NCI-H2107 (cell line): ENCODE results near the gene PCDHGA6.
"Not testable (repeated sequence)": the region's sequence is repeated elsewhere in the genome, so short reads cannot be mapped to it uniquely, and the experiment has no call there.

ENCODE experiments used
- DNase-seq: peaks from one replicate; lab custom pipeline; 2025; lab: John Stamatoyannopoulos, UW

The PCDHGA6 gene

DNA sequence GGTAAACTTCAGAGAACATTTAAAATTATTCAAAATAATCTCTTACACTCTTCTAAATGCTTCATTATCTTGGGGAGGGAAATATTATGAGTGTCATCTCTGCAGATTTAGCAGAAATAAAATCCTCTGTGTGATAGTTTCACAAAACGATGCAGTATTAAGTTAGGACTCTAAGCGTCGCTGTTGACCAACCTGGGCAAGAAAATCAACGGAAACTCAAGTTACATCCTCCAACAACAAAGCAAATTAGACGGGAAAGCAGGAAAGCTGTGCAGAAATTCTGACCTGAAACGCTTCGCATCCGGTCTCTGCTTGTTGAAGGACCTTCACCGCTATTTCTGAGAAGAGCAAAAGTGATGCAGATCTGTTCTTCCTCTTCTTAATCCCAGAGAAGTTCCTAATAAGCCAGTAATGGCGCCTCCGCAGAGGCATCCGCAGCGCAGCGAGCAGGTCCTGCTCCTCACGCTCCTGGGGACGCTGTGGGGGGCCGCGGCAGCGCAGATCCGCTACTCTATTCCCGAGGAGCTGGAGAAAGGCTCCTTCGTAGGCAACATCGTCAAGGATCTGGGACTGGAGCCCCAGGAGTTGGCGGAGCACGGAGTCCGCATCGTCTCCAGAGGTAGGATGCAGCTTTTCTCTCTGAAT, at the start of gene PCDHGA6:
Gene PCDHGA6, plus strand, starts transcription at position 219 of the 645 bp plus-strand sequence. Its CDS starts 193 bp downstream, at position 412.
- DNase-seq, result no peak

DNA sequence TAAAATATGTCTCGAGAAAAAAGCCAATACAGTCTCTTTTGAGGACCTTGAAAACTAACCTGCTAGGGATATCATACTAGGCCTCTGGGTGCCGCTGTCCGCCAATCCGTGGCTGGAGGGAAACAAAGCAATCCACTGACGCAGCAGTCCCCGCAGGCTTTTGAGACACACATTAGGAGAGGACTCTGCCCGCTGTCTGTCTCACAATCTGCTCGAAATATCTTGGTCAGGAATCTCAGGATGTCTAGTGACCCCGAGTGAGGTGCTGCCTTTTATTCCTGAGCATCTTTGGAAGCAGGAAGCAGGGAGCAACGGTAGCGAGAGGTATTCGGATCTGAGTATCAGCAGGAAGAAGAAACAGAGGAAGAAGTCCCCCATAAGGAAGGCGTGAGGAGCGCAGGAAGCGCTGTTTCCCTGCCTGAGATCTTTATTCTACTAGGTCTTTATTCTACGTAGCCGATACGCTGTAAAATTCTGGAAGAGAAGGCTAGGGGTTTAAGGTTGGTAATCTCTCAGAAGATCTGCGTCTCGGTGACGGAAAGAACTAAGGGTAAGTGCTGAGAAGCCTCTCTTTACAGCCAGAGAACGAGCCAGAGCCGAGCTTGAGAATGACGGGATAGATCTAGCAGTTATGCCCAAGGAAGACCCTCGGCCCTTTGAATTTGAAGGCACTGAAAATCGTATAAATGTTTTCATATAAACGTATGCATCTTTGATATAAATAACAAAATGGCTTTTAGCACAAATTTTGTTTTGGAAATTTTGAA, 47.4 kb upstream of the PCDHGA6 start:
- DNase-seq, result no peak

DNA sequence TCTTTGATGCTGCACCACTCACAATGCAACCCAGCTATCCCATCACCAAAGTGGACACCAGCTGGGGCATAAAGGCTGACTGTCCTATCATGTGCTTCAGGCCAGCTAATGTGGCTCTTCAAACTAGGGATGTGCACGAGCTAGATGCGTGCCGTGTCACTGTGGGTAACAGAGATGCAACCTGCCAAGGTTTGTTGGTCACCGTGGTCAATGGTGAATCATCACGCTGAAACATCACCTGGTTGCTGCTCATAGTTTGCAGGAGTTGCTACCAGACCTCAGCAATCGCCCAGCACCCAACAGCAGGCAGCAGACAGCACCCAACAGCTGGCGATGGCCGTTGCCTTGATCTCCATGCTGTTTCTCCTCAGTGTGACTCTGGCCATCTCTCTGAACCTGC, 45.5 kb upstream of the PCDHGA6 start:
- DNase-seq, result no peak

- no peak for DNase-seq
These were observed 43.2 kb upstream of the PCDHGA6 start, which contains the start of gene PCDHGA1 for GRCh38 chr5:141330299-141331080. TSS of gene PCDHGA1 (plus strand) at chr5:141330514.

- DNase-seq, result not testable (repeated sequence)
These were observed 41.1 kb upstream of the PCDHGA6 start for GRCh38 chr5:141332571-141332970.

DNA sequence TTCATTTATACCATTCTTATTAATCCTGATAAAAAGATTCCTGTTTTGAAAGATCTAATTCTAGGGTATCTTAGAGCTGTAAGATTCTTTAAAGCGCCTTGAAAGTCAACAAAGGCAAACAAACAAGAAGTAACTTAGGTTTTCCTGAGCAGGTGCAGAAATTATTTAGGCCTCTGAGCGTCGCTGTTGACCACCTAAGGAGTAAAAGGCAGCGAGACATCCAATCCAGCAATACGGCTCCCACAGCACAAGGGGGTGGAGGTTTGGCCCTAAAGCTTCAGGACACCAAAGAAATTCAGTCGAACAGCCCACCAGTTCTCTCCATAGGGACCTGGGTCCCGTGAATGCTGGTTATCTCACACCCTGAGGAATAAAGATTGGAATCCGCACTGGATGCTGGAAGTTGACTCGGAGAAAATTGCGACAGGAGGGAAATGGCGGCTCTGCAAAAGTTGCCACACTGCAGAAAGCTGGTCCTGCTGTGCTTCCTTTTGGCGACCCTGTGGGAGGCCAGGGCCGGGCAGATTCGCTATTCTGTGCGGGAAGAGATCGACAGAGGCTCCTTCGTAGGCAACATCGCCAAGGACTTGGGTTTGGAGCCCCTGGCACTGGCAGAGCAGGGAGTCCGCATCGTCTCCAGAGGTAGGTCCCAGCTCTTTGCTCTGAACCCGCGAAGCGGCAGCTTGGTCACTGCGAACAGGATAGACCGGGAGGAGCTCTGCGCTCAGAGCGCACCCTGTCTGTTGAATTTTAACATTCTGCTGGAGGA, 35.0 kb upstream of the PCDHGA6 start, which contains the start of gene PCDHGA2:
Gene PCDHGA2, plus strand, starts transcription at position 223 of the 769 bp plus-strand sequence.
- no peak for DNase-seq

GRCh38 chr5:141340781-141341354, 32.8 kb upstream of the PCDHGA6 start:
- DNase-seq, result not testable (repeated sequence)

GRCh38 chr5:141342773-141343172, 30.9 kb upstream of the PCDHGA6 start:
- DNase-seq, result no peak

- DNase-seq, result no peak
These were observed 30.3 kb upstream of the PCDHGA6 start, which contains the start of gene PCDHGA3 for GRCh38 chr5:141343242-141343952. TSS of gene PCDHGA3 (plus strand) at chr5:141343829. CDS start at chr5:141344034, 205 bp downstream.

- no peak for DNase-seq
These were observed 29.7 kb upstream of the PCDHGA6 start for GRCh38 chr5:141343953-141344463.

DNA sequence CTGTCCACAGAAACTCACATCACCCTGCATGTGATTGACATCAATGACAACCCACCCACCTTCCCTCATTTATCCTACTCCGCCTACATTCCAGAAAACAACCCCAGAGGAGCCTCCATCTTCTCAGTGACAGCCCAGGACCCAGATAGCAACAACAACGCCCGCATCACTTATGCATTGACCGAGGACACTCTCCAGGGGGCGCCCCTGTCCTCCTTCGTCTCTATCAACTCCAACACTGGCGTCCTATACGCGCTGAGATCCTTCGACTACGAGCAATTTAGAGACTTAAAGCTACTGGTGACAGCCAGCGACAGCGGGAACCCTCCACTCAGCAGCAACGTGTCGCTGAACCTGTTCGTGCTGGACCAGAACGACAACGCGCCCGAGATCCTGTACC, 28.4 kb upstream of the PCDHGA6 start:
- no peak for DNase-seq

GRCh38 chr5:141346017-141346416, 27.7 kb upstream of the PCDHGA6 start:
- not testable (repeated sequence) for DNase-seq

DNA sequence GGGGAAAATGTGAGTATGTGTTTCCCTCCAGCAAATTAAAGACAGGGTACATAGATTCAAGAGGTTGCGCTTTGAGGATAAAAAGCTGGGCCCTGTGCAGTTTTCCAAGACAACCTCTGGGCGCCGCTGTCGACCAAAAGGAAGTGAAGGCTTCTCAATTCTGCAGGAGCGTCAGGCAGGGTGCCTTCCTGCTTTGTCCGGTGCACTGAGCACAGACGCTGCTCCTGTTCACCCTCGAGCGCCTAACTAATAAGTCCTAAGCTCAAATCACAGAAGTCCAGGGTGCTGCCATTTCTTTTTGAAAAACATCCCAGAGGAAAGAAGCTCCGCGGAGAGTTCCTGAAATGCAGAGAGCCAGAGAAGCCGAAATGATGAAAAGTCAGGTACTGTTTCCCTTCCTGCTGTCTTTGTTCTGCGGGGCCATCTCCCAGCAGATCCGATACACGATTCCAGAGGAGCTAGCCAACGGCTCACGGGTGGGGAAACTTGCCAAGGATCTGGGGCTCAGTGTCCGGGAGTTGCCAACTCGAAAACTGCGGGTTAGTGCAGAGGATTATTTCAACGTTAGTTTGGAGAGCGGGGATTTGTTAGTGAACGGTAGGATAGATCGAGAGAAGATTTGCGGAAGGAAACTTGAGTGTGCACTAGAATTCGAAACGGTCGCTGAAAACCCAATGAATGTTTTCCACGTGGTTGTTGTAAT, 23.6 kb upstream of the PCDHGA6 start, which contains the start of gene PCDHGB1:
Gene PCDHGB1, plus strand, starts transcription at position 183 of the 703 bp plus-strand sequence. Its CDS starts 162 bp downstream, at position 345.
- DNase-seq, result no peak

DNA sequence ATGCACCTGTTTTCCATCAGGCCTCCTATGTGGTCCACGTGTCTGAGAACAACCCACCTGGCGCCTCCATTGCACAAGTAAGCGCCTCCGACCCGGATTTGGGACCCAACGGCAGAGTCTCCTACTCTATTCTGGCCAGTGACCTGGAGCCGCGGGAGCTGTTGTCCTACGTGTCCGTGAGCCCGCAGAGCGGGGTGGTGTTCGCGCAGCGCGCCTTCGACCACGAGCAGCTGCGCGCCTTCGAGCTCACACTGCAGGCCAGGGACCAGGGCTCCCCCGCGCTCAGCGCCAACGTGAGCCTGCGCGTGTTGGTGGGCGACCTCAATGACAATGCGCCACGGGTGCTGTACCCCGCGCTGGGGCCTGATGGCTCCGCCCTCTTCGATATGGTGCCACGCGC, 22.1 kb upstream of the PCDHGA6 start:
- DNase-seq, result no peak

- DNase-seq, result no peak
These were observed 18.7 kb upstream of the PCDHGA6 start, which contains the start of gene PCDHGA4 for GRCh38 chr5:141354900-141355469. TSS of gene PCDHGA4 (plus strand) at chr5:141355021. CDS start at chr5:141355108, 87 bp downstream.

- no peak for DNase-seq
These were observed 18.1 kb upstream of the PCDHGA6 start for GRCh38 chr5:141355641-141356040.

GRCh38 chr5:141356133-141356532, 17.6 kb upstream of the PCDHGA6 start:
- no peak for DNase-seq

DNA sequence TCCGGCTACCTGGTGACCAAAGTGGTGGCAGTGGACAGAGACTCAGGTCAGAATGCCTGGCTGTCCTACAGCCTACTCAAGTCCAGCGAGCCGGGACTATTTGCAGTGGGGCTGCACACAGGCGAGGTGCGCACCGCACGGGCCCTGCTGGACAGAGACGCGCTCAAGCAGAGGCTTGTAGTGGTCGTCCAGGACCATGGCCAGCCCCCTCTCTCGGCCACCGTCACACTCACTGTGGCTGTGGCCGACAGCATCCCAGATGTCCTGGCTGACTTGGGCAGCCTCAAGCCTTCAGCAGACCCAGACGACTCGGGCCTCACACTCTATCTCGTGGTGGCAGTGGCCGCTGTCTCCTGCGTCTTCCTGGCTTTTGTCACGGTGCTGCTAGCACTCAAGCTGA, 16.7 kb upstream of the PCDHGA6 start:
- no peak for DNase-seq

GRCh38 chr5:141359790-141360426, 13.8 kb upstream of the PCDHGA6 start, which contains the start of gene PCDHGB2:
TSS of gene PCDHGB2 (plus strand) at chr5:141359994. CDS start at chr5:141360136, 142 bp downstream.
- DNase-seq, result no peak
